ENCODE data around the gene MAML2.

GRCh38 chr11:96376796-96377195, 33.8 kb upstream of the MAML2 start:
- TF ChIP-seq CTCF (IDR thresholded peaks at IDR 0.05; ENCODE audit: poor library complexity) = no peak
- TF ChIP-seq EZH2 (IDR thresholded peaks at IDR 0.05; ENCODE audit: borderline replicate concordance) = no peak

Data from hepatocyte (in vitro differentiated cells).